GM23338 (cell line): Measurements from ENCODE around the gene DAAM2. TPM values are rescaled to one million over a fixed set of nuclear protein-coding genes. Genes with fewer than 3 reads are reported as not detected.

Experiments
- ATAC-seq: fragments of 200-7000 bp; cut with Tn5 transposase; 3 replicates; pipeline ENCODE4 v1.9.1; 2020
- DNase-seq: peaks from one replicate; pipeline ENCODE4 v3.0.0-alpha.2; 2015; ENCODE audit warnings: low spot score
- H2AFZ ChIP-seq: fragments of 200-600 bp; sonication (generic); 2 replicates; pipeline ENCODE4 v1.8.0; 2016; ENCODE audit warnings: antibody characterized with exemption, mild to moderate bottlenecking, moderate library complexity
- H3F3A ChIP-seq: fragments of 200-600 bp; sonication (generic); replicated peaks from 2 replicates; pipeline ENCODE4 v1.8.0; 2017; ENCODE audit warnings: antibody characterized with exemption, mixed run types, low read depth
- H3K27ac ChIP-seq: fragments of 200-600 bp; sonication (generic); 2 replicates; pipeline ENCODE4 v1.6.1; 2016; ENCODE audit warnings: low read depth
- H3K27me3 ChIP-seq: fragments of 200-600 bp; sonication (generic); 2 replicates; pipeline ENCODE4 v1.8.0; 2016; ENCODE audit warnings: mild to moderate bottlenecking, mixed run types, moderate library complexity; ENCODE audit not compliant: insufficient read depth
- H3K36me3 ChIP-seq: fragments of 200-600 bp; sonication (generic); 2 replicates; pipeline ENCODE4 v1.8.0; 2016; ENCODE audit warnings: mild to moderate bottlenecking; ENCODE audit not compliant: insufficient read depth
- H3K4me1 ChIP-seq: fragments of 200-600 bp; sonication (generic); 2 replicates; pipeline ENCODE4 v1.8.0; 2016; ENCODE audit warnings: mild to moderate bottlenecking, moderate library complexity; ENCODE audit not compliant: insufficient read depth
- H3K4me2 ChIP-seq: fragments of 200-600 bp; sonication (generic); 2 replicates; pipeline ENCODE4 v1.7.1; 2017; ENCODE audit warnings: mixed run types
- H3K4me3 ChIP-seq: fragments of 200-600 bp; sonication (generic); 2 replicates; pipeline ENCODE4 v1.6.1; 2016; ENCODE audit warnings: mixed run types
- H3K79me2 ChIP-seq: fragments of 200-600 bp; sonication (generic); replicated peaks from 2 replicates; pipeline ENCODE4 v1.8.0; 2017; ENCODE audit warnings: mild to moderate bottlenecking; ENCODE audit not compliant: insufficient read depth
- H3K9me2 ChIP-seq: fragments of 200-600 bp; sonication (generic); 2 replicates; pipeline ENCODE4 v1.8.0; 2017; ENCODE audit not compliant: insufficient read depth
- H4K20me1 ChIP-seq: fragments of 200-600 bp; sonication (generic); replicated peaks from 2 replicates; pipeline ENCODE4 v1.8.0; 2017; ENCODE audit warnings: mild to moderate bottlenecking; ENCODE audit not compliant: insufficient read depth
- H3K27ac Mint-ChIP-seq: 2 replicates; pipeline ENCODE4 v1.8.0; 2020; ENCODE audit warnings: inconsistent platforms, mild to moderate bottlenecking, moderate library complexity, mixed read lengths
- H3K27me3 Mint-ChIP-seq: 3 replicates; pipeline ENCODE4 v1.8.0; 2022; ENCODE audit warnings: low read depth, mild to moderate bottlenecking, moderate library complexity, mixed read lengths, inconsistent platforms; ENCODE audit not compliant: insufficient read depth, poor library complexity
- H3K36me3 Mint-ChIP-seq: 3 replicates; pipeline ENCODE4 v1.8.0; 2021; ENCODE audit warnings: low read depth, mild to moderate bottlenecking, inconsistent platforms, moderate library complexity, mixed read lengths
- H3K4me1 Mint-ChIP-seq: 3 replicates; pipeline ENCODE4 v1.8.0; 2020; ENCODE audit warnings: mild to moderate bottlenecking, inconsistent platforms, mixed read lengths
- H3K4me3 Mint-ChIP-seq: 3 replicates; pipeline ENCODE4 v1.8.0; 2021; ENCODE audit warnings: moderate library complexity, mild to moderate bottlenecking, inconsistent platforms, mixed read lengths
- H3K9me3 Mint-ChIP-seq: 3 replicates; pipeline ENCODE4 v1.8.0; 2020; ENCODE audit warnings: moderate library complexity, mild to moderate bottlenecking, inconsistent platforms, mixed read lengths
- CREB1 ChIP-seq: fragments of 250-450 bp; sonication (Bioruptor Pico); IDR thresholded peaks from 2 replicates; pipeline ENCODE4 v1.5.0; 2020; ENCODE audit warnings: low read depth, mild to moderate bottlenecking, moderate library complexity
- CTCF ChIP-seq, 2 experiments: fragments of 200-600 bp in 1 of 2; sonication (generic) in 1 of 2; conservative IDR thresholded peaks; 2 replicates each; pipeline versions ENCODE4 v1.5.1 to v1.6.1; 2016 to 2017; ENCODE audit warnings: antibody characterized with exemption in 2 of 2, low read depth in 2 of 2, mild to moderate bottlenecking in 2 of 2, moderate library complexity in 1 of 2
- ETS1 ChIP-seq: IDR thresholded peaks from 2 replicates; pipeline ENCODE4 v1.6.1; 2016; ENCODE audit warnings: antibody characterized with exemption
- EZH2 ChIP-seq: fragments of 200-600 bp; sonication (generic); IDR thresholded peaks from one replicate; pipeline ENCODE4 v1.8.0; 2017; ENCODE audit warnings: antibody characterized with exemption, mild to moderate bottlenecking, low read depth; ENCODE audit not compliant: unreplicated experiment
- EZH2phosphoT487 ChIP-seq: fragments of 200-600 bp; sonication (generic); IDR thresholded peaks from one replicate; pipeline ENCODE4 v1.8.1; 2018; ENCODE audit warnings: antibody characterized with exemption; ENCODE audit not compliant: unreplicated experiment
- JUNB ChIP-seq: IDR thresholded peaks from one replicate; pipeline ENCODE4 v1.6.1; 2016; ENCODE audit warnings: antibody characterized with exemption; ENCODE audit not compliant: unreplicated experiment
- NANOG ChIP-seq: IDR thresholded peaks from 2 replicates; pipeline ENCODE4 v1.6.1; 2016; ENCODE audit warnings: antibody characterized with exemption, borderline replicate concordance
- POLR2AphosphoS5 ChIP-seq: IDR thresholded peaks from 2 replicates; pipeline ENCODE4 v1.6.1; 2016; ENCODE audit warnings: antibody characterized with exemption, low read depth
- REST ChIP-seq: IDR thresholded peaks from one replicate; pipeline ENCODE4 v1.6.1; 2018; ENCODE audit warnings: antibody characterized with exemption; ENCODE audit not compliant: unreplicated experiment
- STAT1 ChIP-seq: IDR thresholded peaks from one replicate; pipeline ENCODE4 v1.6.1; 2016; ENCODE audit warnings: antibody characterized with exemption; ENCODE audit not compliant: unreplicated experiment
- ZNF114 ChIP-seq: fragments of 250-450 bp; sonication (Bioruptor Pico); IDR thresholded peaks from 2 replicates; pipeline ENCODE4 v1.5.0; 2020; ENCODE audit warnings: mild to moderate bottlenecking, moderate library complexity
- ZNF331 ChIP-seq: fragments of 250-450 bp; sonication (Bioruptor Pico); IDR thresholded peaks from 2 replicates; pipeline ENCODE4 v1.5.0; 2020; ENCODE audit warnings: low read depth, mild to moderate bottlenecking, moderate library complexity
- ZNF462 ChIP-seq: fragments of 250-450 bp; sonication (Bioruptor Pico); IDR thresholded peaks from 2 replicates; pipeline ENCODE4 v1.5.0; 2020; ENCODE audit warnings: mild to moderate bottlenecking, moderate library complexity
- polyA plus RNA-seq: library from polyadenylated mRNA; unstranded; fragments of >200 nt; fragmentation: Nextera tagmentation; extraction: Ambion mirVana; gene quantifications from 2 replicates; pipeline ENCODE4 v1.2.1, GENCODE V29; 2016
- total RNA-seq: library from RNA; depleted of rRNA; stranded (reverse); fragments of >200 nt; shearing (Covaris generic); gene quantifications from 2 replicates; pipeline ENCODE4 v1.2.3, GENCODE V29; 2014

DAAM2 gene
- total and polyA plus RNA-seq, 2 experiments from 2014 or later = 1.4 to 4.9 TPM

- Mint-ChIP-seq H3K4me1 (peaks cover 20% of the 10 kb centered on the region), H3K36me3 (peaks cover 7% of the 10 kb centered on the region; the same call in 2 of the 3 replicates), H3K27ac (no peak overlapping the region), H3K4me3 (no peak overlapping the region), H3K27me3 (peaks cover 3% of the 10 kb centered on the region), H3K9me3 (no peaks in the 10 kb centered on the region; the same call in 2 of the 3 replicates)
- TF ChIP-seq POLR2AphosphoS5 = no peak
- no peak for TF ChIP-seq ZNF462 (CRISPR knock-in tag)
- TF ChIP-seq EZH2 = no peak
- TF ChIP-seq REST = no peak
- no peak for TF ChIP-seq STAT1
- TF ChIP-seq ZNF331 (CRISPR knock-in tag) = no peak
- TF ChIP-seq ZNF114 = no peak
- TF ChIP-seq EZH2phosphoT487 = no peak
- TF ChIP-seq JUNB = no peak
- TF ChIP-seq ETS1 = no peak
- no peak for TF ChIP-seq NANOG
- TF ChIP-seq CREB1 (CRISPR knock-in tag) = no peak
- TF ChIP-seq CTCF (conservative IDR thresholded peaks at IDR 0.05; ENCODE audit: low read depth in 2 of 2) = no peak
- no peaks in the 10 kb centered on the region for H4K20me1 ChIP-seq
- no peak overlapping the region for H3K27ac ChIP-seq
- DNase-seq (no peak), ATAC-seq (no peak)
- H3K4me3 ChIP-seq = no peak overlapping the region
- H3K4me2 ChIP-seq = no peak overlapping the region
- no peak overlapping the region for H2AFZ ChIP-seq
- peaks cover 10% of the 10 kb centered on the region; the same call in 1 of the 2 replicates for H3K4me1 ChIP-seq
- no peaks in the 10 kb centered on the region for H3K79me2 ChIP-seq
- no peaks in the 10 kb centered on the region for H3K36me3 ChIP-seq
- H3K27me3 ChIP-seq = no peaks in the 10 kb centered on the region
- H3F3A ChIP-seq = no peaks in the 10 kb centered on the region
- 0 out of 2 replicates have a peak, but pooled peaks cover 11% of the 10 kb centered on the region for H3K9me2 ChIP-seq
These were observed 27.1 kb downstream of the DAAM2 start for GRCh38 chr6:39819228-39819627.
